HG03025 (cell line): ENCODE measurements around the gene PAMR1.

Experiments
- ATAC-seq: cut with Tn5 transposase; IDR thresholded peaks from one replicate; pipeline ENCODE4 v1.9.1; 2021; ENCODE audit warnings: mild to moderate bottlenecking, moderate library complexity; ENCODE audit not compliant: unreplicated experiment, low FRiP score

PAMR1 gene

DNA sequence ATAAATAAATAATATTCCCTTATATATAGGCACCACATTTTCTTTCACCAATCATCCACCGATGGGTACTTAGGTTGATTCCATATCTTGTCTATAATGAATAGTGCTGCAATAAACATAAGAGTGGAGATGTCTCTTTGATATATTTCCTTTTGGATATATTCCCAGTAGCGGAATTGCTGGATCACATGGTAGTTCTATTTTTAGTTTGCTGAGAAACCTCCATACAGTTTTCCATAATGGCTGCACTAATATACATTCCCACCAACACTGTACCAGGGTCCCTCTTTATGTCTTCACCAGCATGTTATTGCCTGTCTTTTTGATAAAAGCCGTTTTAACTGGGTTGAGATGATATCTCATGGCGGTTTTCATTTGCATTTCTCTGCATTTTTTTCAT is 23.6 kb downstream of the PAMR1 start:
- no peak for ATAC-seq

DNA sequence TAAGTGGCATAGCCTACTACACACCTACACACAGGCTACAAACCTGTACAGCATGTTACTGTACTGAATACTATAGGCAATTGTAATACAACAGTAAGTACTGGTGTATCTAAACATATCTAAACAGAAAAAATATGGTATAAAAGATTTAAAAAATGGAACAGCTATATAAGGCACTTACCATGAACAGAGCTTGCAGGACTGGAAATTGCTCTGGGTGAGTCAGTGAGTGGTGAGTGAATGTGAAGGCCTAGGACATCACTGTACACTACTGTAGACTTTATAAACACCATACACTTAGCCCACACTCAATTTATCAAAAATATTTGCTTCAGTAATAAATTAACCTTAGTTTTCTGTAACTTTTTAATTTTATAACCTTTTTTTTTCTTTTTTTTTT is 24.7 kb downstream of the PAMR1 start:
- ATAC-seq, result no peak

DNA sequence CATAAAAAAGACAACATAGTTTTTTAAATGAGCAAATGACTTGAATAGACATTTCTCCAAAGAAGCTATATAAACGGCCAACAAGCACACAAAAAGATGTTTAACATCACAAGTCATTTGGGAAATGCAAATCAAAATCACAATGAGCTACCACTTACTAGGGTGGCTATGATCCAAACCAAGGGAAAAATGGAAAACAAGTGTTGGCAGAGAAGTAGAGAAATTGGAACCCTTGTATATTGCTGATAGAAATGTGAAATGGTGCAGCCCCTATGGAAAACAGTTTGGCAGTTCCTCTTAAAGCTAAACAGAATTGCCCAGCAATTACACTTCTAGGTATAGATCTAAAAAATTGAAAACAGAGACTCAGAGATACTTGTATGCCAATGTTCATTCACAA is 29.0 kb downstream of the PAMR1 start:
- no peak for ATAC-seq

DNA sequence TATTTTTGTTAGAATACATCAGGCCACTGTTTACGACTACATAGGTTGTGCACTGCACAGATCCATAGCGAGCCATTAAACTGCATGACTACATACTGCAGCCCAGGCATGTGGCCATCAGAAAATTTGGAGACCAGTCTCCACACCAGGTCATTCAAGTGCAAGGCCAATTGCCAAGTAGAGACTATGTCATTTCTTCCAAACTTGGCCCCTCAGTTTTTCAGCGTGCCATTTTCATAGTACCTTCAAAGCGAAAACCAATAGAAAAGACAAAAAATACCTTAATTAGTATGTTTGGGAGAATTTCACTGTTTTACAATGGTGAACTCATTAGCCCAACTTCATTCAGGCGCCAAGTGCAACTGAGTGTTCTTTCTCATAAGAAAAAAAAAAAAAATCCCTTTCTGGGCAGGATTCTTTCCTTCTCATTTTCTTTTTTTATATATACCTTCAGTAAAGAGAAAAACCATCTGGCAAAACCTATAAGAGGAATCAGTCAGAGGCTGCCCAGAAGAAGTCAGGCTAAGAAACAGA is 30.4 kb downstream of the PAMR1 start:
- ATAC-seq, result no peak

DNA sequence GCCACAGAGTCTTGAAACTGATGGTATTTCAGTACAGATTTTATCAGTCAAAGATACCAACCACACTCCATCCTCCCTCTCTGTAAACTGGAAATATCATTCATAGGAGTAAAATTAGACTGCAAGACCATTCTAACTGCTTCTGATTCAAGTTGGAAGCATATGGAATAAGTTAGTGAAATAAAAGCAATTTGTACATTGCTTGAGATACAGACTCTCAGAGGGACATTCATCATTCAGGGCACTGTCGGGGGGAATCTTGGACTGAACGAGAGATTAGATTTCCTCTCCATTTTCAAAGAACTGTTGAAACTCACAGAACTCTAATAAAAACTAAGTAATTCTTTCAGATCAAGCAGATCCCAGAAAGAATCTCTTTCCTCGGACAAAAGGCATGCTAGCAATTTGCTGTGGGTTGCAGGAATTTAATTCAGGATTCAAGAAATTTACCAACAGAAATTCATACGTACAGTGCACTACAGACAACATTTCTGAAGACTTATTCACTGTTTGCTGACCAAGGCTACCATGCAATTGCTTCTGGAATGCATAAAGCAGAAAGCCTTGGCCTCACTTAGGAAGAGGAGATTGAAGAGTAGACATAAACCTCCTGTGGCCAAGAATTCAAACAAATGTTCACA is 34.1 kb downstream of the PAMR1 start:
- no peak for ATAC-seq

DNA sequence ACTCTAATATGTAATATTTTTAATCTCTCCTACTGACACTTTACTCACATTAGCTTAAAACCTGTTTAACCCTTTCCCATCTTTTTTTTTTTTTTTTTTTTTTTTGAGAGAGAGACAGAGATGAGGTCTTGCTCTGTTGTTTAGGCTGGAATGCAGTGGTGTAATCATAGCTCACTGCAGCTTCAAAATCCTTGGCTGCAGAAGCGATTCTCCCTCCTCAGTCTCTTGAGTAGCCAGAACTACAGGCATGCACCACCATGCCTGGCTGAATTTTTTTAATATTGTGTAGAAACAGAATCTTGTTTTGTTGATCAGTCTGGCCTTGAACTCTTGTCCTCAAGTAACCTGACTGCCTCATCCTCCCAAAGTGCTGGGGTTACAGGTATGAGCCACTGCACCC is 37.3 kb downstream of the PAMR1 start:
- ATAC-seq, result no peak

DNA sequence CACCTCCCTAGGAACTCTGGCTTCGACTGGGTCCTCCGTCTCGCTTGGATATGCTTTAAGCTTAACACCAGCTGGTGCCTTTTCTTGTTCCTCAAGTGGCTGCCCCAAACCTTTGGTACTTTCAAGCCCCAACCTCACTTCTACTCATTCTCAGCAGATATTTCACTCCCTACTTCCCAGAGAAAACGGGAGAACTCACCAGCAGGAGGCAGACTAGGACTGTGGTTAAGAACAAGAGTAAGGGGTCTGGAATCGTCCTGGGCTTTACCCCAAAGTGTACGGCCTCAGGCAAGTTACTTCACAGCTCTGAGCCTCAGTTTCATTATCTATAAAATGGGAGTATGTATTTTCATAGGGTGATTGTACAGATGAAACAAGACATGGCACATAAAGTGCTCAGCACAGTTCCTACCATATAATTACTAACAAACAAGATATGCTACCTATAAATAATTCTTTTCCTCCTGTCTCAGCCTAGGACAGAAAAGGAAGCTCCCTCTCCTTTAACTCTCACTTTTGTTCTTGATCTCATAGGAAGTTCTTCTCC is 37.8 kb downstream of the PAMR1 start:
- no peak for ATAC-seq

DNA sequence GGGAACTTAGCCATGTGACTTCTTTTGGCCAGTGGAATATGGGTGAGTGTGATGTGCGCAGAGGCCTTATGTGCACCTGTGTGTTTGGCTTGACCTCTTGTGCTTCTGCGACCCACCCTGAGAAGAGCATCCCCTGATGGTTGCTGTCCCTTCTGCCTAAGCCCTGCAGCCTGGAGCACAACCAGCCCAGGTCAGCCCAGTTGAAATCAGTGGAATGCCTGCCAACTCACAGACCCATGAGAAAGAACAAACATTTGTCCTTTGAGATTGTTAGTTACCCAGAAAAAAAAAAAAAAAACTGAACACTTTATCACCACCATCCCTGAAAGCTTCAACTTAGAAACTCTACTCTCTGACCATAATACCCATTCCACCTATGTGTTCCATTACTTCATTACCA is 38.5 kb downstream of the PAMR1 start:
- ATAC-seq, result no peak

DNA sequence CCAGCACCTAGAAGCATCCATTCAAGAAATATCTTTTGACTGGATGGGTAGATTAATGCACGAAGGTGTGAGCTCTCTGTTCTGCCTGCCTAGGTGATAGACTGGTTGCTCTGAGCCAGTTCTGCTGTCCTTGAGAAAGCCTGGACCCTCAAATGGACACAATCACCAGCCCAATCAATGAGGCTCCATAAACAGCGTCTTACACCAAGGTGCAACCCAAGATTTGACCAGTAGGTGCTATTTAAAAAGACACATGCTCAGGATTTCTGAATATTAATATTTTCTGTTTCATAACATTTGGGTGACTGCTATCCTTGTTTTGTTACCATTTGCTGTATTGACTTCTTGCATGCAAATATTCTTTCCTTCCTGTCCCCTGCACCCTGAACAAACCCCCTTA is 39.0 kb downstream of the PAMR1 start:
- no peak for ATAC-seq

DNA sequence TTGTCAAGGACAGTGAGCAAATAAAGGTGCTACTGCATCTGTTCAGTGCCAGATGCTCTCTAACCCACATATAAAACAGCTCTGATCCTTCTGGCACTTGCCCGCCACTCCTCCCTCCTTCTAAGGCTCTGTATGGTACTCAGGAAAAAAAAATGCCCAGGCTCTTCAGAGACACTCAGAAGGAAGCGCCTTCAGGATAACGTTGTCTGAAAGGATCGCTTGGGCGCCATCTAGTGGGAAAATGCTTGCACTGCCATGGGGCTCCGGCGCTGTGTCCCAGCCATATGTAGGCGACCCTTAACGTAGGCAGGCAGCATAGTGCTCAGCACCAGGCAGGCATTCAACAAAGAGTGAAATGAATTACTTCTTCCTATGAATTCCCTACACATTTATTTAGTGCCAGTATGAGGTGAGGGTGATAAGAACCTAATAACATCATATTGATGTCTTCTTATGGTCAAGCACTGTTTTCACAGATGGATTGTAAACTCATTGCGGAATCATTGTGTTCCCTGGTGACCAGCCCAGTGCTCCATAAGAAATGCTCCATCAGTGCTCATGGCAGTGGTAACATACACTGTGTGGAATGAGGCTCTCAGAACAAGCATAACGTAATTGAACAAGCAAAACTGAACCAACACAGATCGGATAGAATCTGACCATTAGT is 39.6 kb downstream of the PAMR1 start:
- peak; percentile 92 for ATAC-seq

DNA sequence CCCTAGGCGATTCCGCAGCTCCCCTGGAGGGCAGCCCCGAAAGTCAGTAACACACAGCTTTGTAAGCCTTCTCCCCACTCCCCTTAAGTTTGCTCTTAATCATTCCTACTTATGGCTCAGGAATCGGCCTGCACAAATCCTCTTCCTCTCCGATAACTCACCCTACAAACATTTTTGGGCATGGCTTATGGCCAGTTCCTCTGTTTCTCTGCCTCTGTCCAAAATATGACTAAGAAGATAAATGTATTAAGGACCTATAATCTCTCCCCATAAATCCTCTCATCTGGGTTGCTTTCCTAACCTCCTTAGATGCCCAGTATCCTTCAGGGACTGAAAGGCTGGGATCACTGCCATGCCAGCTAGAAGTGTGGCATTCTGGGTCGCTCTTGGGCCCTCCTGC is 41.0 kb downstream of the PAMR1 start:
- no peak for ATAC-seq

DNA sequence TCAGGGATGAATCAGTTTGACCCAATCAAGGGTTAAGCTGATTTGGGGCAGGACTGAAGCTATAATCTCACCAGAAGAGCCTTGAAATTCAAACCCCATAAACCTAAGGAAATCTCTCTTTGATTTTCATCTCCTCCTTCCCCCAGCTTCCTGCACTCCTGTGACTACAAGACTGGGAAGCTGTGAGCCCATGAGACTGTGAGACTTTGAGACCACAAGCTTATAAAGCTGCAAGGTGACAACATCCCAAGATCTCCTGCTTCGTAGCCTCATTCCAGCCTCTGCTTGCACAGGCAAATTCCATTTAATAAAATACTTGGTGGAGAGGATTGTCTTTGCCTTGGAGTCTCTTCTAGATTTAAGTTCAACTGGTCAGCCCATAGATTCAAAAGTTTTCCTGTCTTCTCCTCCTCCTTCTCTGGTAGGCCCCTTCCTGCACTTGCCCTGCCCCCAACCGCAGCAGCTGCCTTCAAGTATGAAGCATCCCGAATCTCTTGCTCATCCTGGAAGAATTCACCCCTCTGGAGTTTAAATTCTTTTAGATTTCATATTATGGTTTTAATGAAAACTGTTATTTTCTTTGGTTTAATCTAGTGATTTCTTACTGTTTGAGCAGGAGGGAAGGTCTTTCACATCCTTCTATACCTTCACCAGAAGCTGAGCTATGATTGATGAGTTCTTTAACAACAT is 42.1 kb downstream of the PAMR1 start:
- ATAC-seq, result no peak

DNA sequence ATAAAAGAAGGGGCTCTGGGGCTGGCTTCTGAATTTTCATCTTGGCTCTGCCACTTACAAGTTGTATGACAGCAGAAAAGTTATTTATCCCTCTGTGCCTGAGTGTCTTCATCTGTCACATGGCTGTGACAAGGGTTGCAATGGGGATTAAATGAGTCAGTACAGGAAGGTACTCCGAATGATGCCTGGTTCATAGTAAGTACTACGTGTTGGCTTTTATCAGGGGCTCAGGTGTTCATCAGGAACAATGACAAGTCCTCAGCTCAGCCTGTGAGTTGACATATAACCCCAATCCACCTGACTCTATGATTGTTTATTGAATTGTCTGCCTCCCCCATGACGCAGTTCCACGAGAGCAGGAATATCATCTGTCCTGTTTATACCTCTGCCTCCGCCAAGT is 45.7 kb downstream of the PAMR1 start:
- ATAC-seq, result no peak

DNA sequence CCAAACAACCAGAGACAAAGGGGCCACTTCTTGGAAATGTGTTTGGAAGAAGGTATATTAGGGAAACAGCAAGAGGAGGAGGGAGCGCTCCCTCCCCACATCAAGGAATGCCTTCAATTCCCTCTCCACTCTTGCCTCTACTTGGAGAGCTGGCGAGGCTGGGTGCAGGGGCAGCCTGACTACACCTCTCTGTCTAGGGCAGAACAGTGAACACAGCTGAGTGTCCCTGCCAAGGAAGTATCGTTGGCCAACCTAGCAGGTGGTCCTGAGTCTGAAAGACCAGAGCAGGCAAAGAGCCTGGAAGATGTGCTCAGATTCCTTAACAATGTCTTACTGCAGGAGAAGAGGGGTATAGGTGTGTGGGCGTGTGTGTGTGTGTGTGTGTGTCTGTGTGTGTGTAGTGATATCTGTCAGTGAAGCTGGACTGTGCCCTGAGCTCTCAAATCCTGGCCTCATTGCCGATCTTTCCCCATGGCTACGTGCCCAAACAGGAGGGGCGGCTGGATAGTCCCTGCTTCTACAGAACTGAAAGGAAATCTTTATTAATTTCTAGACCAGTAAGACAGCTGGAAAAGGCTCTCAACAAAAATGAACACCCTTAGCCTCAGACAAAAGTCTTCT is 46.8 kb downstream of the PAMR1 start:
- ATAC-seq, result no peak

DNA sequence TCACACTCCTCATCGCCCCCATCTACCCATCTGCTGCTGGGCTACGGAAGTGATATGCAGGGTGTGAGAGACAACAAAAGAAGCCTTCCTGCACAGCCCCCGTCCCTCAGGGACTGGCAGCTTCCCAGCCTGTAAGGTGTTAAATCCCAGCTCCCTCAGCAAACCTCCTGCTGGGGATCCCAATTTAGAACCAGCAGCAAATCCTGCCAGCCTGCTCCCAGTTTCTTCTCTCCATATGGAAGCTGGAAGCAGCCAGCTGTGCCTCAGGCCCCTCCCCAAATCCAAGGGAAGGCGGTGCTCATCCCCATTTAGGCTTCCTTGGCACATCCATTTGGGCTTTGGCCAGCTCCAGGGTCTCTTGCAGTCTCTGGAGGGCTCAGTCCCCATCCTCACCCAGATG is 47.5 kb downstream of the PAMR1 start:
- no peak for ATAC-seq

DNA sequence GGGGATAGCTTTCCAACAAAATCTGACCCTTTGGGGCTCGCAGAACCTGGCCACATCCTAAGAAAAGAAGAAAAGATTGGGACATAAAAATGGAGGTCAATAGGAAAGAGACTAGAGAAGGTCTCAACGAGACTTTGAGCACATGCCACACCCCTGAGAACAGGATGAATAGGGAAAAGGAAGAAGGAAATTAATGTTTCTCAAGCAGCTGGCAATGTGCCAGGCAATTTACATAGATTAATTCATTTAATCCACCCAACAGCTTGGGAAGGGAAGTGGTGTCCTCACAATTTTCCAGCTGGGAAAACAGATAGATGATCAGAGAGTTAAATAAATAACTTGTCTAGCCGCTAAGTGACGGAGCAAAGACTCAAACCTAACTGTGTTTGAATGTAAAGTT is 50.7 kb downstream of the PAMR1 start:
- no peak for ATAC-seq

DNA sequence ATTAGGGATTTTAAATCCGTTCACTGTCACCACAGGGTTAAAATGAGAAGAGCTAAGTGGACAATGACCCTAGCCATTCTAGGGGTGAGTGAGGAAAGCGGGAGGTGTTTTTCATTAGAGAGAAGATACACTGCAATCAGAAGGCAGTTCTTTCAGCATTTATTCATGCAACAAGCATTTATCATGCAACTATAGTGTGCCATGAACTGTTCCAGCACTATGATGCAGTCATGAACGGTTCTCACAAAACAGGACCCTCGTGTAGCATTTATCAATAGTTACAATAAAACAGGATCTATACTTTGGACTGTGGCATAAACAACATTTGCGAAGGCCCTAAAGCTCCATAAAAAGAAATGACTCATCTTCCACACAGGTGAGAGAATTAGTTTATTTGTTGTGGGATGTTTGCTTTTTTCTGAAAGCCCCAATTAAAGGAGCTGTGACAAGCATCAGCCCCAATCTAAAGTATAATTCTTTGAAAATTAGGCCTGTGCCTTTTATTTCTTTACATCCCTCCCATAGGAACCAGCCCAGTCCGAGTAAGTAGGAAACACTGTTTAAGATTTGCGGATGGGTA is 51.5 kb downstream of the PAMR1 start:
- no peak for ATAC-seq

DNA sequence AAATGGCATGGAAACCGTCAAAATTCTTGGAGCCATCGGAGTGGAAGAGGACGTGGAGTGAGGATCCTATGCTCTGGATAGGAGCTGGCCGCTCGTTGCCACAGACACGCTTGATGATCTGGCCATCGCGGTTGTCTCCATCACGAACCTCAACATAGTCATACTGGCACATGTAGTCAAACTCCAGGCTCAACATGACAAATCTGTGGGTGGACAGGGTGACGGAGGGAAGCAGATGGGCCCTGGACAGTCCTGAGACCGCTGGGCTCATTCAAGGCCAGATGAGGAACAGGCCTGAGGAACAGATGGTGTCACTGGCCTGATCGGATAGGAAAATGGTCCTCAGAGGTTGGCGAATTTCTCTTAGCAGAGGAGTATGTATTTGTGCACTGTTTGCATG is 54.8 kb downstream of the PAMR1 start:
- no peak for ATAC-seq

DNA sequence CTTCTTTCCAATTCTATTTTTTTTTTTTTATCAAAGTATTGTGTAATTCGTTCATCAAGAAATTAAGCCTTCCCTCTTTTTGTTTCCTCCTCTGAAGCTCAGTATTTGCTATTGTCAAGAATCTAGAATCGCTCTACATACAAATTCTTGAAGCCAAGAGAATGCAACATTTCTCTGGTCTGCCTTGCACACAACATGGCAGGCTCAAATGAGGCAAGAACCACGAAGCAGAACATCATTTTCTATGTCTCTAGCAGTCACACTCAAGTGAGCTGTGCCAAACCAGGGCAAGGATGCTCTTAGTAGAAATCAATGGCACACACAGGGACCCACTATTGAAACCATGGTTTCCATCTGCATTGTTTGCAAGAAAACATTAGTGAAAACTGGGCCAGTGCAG is 59.4 kb downstream of the PAMR1 start:
- ATAC-seq, result no peak

DNA sequence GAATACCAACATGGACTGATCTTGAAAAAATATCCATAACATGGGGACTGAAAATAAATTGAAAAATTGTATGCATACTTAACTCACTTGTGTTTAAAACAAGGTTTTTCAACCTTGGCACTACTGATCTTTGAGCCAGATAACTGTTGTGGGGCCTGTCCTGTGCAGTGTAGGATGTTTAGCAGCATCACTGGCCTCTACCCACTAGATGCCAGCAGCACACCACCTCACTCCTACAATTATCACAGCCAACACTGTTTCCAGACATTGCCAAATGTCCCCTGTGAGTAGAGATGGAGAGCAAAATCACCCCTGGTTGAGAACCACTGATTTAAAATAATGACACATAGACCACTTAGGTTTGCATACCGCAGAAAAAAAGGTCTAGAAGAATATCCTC is 61.1 kb downstream of the PAMR1 start:
- no peak for ATAC-seq

DNA sequence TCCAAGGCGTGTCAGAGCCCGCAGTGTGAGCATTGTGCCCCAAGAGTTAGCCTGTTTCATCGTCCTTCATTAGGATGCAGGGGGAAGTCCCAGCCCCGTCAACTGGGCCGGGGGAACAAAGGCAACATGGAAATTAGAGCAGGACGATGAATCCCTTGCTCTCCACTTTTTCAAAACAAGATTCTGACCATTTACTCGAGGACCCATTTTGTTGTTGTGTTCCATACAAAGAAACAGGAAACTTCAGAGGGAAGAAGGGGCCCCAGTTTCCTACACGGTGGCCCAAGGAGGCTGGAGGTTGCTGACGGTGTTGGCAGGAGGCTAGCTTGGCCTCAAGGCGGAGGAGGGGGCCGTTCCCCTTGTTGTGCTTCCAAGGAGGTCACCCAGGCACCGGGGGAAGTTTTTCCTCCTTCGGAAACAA is 62.1 kb downstream of the PAMR1 start:
- ATAC-seq, result no peak
